GM18519 (cell line): ENCODE data around the gene TEDC2.
"Not testable (repeated sequence)": the region's sequence is repeated elsewhere in the genome, so short reads cannot be mapped to it uniquely, and the experiment has no call there.

Source experiments
- ATAC-seq: cut with Tn5 transposase; IDR thresholded peaks from one replicate; pipeline ENCODE4 v1.9.1; 2021; ENCODE audit warnings: mild to moderate bottlenecking, moderate library complexity; ENCODE audit not compliant: unreplicated experiment, low FRiP score

TEDC2 gene

GRCh38 chr16:2459647-2460390 lies at the start of gene TEDC2:
Gene TEDC2, plus strand, starts transcription at chr16:2460109. Its CDS starts 36 bp downstream, at chr16:2460145.
- ATAC-seq, result peak; percentile 86

GRCh38 chr16:2415085-2415484 lies 44.8 kb upstream of the TEDC2 start:
- ATAC-seq, result no peak

GRCh38 chr16:2420035-2420434 lies 39.9 kb upstream of the TEDC2 start:
- no peak for ATAC-seq

- no peak for ATAC-seq
Observed at GRCh38 chr16:2422123-2422867, 37.6 kb upstream of the TEDC2 start.

- ATAC-seq, result no peak
Observed at GRCh38 chr16:2424061-2425007, 35.6 kb upstream of the TEDC2 start.

GRCh38 chr16:2425008-2425518 lies 34.8 kb upstream of the TEDC2 start:
- ATAC-seq, result no peak

GRCh38 chr16:2425825-2426430 lies 34.0 kb upstream of the TEDC2 start:
- ATAC-seq, result no peak

GRCh38 chr16:2426941-2427361 lies 33.0 kb upstream of the TEDC2 start:
- ATAC-seq, result no peak

- ATAC-seq, result no peak
Observed at GRCh38 chr16:2427526-2427925, 32.4 kb upstream of the TEDC2 start.

- ATAC-seq, result peak; percentile 2
Observed at GRCh38 chr16:2428051-2428783, 31.7 kb upstream of the TEDC2 start.

GRCh38 chr16:2428784-2429033 lies 31.2 kb upstream of the TEDC2 start:
- peak; percentile 15 for ATAC-seq

GRCh38 chr16:2429034-2429770 lies 30.7 kb upstream of the TEDC2 start, which contains the start of gene CCNF:
Gene CCNF, plus strand, starts transcription at chr16:2429447. Its CDS starts 35 bp downstream, at chr16:2429482.
- ATAC-seq, result peak; percentile 41

GRCh38 chr16:2429771-2430663 lies 29.9 kb upstream of the TEDC2 start:
- ATAC-seq, result no peak

- ATAC-seq, result no peak
Observed at GRCh38 chr16:2432286-2432685, 27.6 kb upstream of the TEDC2 start.

- no peak for ATAC-seq
Observed at GRCh38 chr16:2432801-2433505, 27.0 kb upstream of the TEDC2 start.

- ATAC-seq, result not testable (repeated sequence)
Observed at GRCh38 chr16:2435236-2435635, 24.7 kb upstream of the TEDC2 start.

- ATAC-seq, result no peak
Observed at GRCh38 chr16:2436110-2436509, 23.8 kb upstream of the TEDC2 start.
